AG04449 (cell line): ENCODE data around the gene COPG1.

Experiments used
- CTCF ChIA-PET: fragments of 350-600 bp; formaldehyde crosslinking; extraction: SDS; loops from one replicate; lab custom pipeline; 2021; ENCODE audit warnings: antibody characterized with exemption; lab: Yijun Ruan, JAX
- POLR2A ChIA-PET: fragments of 400-600, 350-600 bp; formaldehyde crosslinking; extraction: SDS; loops from one replicate; lab custom pipeline; 2020; ENCODE audit warnings: antibody characterized with exemption, inconsistent platforms; lab: Yijun Ruan, JAX
- DNase-seq: peaks from one replicate; pipeline ENCODE4 v3.0.0-alpha.2; 2010; ENCODE audit warnings: low read depth, low spot score
- H3K4me3 ChIP-seq: 2 replicates; pipeline ENCODE4 v1.5.1; 2011; ENCODE audit warnings: low read depth, mild to moderate bottlenecking, control low read depth, low read length
- TF ChIP-seq, protein P1 (sequence below): IDR thresholded peaks from one replicate; pipeline ENCODE4 v1.5.1; 2011; ENCODE audit warnings: mild to moderate bottlenecking, moderate library complexity, low read length, control low read depth, inconsistent platforms; ENCODE audit not compliant: insufficient read depth; ENCODE audit errors: missing control alignments

The COPG1 gene

DNA sequence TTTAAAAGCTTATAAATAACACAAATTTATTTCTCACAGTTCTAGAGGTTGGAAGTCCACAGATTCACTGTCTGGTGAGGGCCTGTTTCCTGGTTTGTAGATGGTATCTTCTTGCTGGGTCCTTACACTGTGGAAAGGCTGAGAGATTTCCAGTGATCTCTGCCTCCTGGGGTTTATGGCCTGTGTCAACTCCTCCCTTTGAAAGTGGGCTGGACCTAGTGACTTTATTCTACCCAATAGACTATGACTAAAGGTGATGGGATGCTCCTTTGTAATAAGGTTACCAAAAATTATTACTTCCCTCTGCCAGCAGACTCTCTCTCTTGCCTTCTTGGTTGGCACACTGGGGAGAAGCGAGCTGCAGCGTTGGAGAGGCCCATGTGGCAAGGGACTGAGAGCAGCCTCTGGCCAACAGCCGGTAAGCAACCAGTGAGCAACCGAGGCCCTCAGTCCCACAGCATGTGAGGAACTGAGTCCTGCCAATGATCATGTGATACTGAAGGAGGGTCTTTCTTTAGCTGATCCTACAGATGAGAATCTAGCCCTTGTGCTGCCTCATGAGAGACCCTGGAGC, 14.0 kb upstream of the COPG1 start:
- CTCF ChIA-PET = interaction anchor here (0.9 to 8.8 kb wide), 3 partner anchors 11 to 264 kb away, joined by 3 to 81 read pairs (median 4); partner anchors contain the start of gene COPG1
- TF ChIP-seq, protein P1, sequence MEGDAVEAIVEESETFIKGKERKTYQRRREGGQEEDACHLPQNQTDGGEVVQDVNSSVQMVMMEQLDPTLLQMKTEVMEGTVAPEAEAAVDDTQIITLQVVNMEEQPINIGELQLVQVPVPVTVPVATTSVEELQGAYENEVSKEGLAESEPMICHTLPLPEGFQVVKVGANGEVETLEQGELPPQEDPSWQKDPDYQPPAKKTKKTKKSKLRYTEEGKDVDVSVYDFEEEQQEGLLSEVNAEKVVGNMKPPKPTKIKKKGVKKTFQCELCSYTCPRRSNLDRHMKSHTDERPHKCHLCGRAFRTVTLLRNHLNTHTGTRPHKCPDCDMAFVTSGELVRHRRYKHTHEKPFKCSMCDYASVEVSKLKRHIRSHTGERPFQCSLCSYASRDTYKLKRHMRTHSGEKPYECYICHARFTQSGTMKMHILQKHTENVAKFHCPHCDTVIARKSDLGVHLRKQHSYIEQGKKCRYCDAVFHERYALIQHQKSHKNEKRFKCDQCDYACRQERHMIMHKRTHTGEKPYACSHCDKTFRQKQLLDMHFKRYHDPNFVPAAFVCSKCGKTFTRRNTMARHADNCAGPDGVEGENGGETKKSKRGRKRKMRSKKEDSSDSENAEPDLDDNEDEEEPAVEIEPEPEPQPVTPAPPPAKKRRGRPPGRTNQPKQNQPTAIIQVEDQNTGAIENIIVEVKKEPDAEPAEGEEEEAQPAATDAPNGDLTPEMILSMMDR = no peak
- H3K4me3 ChIP-seq = no peak overlapping the region
- POLR2A ChIA-PET = interaction anchor here (1.1 kb wide), 1 partner anchor 10 kb away, joined by 4 read pairs; no protein-coding TSS in a partner anchor
- DNase-seq = no peak

DNA sequence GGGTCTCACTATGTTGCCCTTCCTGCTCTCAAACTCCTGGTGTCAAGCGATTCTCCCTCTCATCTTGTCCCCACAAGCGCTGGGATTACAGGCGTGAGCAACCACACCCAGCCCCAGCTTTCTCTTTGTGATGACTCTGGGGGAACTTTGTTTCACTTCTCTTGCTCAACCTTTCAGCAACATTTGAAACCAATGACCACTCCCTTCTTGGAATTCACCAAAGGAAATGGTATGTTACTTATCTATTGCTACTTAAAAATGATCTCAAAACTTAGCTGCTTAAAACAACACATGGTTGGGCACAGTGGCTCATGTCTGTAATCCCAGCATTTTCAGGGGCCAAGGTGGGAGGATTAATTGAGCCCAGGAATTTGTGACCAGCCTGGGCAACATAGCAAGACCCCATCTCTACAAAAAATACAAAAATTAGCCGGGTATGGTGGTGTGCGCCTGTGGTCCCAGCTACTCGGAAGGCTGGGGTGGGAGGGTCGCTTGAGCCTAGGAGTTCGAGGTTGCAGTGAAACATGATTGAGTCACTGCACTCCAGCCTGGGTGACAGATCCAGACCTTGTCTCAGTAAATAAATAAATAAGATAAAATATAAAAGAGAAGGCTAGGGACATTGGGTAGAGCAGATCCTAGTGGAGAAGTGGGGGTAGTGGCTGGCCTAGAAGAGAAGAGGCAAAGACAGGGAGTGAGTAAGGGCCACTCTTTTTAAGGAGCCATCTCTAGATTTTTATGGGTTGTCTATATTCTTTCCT, 10.3 kb upstream of the COPG1 start:
- H3K4me3 ChIP-seq = no peak overlapping the region
- ChIA-PET CTCF (interaction anchor here (0.9 to 2.8 kb wide), 3 partner anchors 13 to 269 kb away, joined by 4 to 12 read pairs (median 6); no protein-coding TSS in a partner anchor), POLR2A (interaction anchor here (0.9 kb wide), 1 partner anchor 14 kb away, joined by 3 read pairs; no protein-coding TSS in a partner anchor)
- TF ChIP-seq, protein P1 = no peak
- DNase-seq = no peak

DNA sequence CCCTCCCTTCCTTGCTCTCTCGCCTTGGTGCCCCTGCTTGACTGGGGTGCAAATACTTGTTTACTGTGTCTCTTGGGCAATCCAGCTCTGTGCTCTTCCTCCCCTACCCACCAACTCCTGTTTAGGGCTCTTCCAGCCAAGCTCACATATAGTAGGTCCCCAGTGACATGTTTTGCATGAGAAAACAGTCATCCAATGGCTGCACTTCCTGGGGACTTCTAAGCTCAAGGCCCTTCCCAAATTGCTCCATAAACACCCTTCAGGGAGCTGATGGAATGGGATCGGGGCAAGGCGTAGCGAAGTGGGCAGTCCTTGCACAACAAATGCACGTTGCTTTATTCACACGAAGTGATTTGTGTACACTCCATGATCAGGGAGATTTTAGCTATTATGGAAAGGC, 9.4 kb upstream of the COPG1 start:
- POLR2A ChIA-PET = interaction anchor here (0.8 to 0.9 kb wide), 2 partner anchors 10 to 15 kb away, joined by 3 read pairs; partner anchors contain the start of gene COPG1
- TF ChIP-seq, protein P1 = no peak
- H3K4me3 ChIP-seq = no peak overlapping the region
- CTCF ChIA-PET = interaction anchor here (1.5 to 2.8 kb wide), 3 partner anchors 9 to 269 kb away, joined by 3 to 16 read pairs (median 12); partner anchors contain the start of gene COPG1
- no peak for DNase-seq

DNA sequence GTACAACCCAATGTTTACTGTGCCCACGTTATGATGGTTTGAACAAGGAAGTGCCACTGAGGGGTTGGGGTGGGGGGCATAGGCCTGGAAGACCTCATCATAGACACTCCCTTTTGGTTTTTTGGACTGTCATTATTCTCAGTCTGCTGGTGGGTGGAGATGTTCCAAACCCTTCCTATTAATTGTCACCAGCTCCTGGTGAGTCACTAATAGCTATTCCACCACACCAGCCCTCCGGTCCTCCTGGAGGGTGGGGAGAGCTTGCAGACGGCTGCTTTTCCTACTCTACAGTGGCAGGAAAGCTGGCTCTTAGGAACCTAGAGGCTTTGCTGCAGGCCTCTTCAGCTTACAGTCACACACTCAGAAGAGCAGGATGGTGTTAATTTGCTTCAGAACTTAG, 9.0 kb upstream of the COPG1 start:
- POLR2A ChIA-PET = interaction anchor here (0.6 to 0.8 kb wide), 2 partner anchors 9 to 79 kb away, joined by 3 read pairs; partner anchors contain the start of gene COPG1
- TF ChIP-seq, protein P1 = no peak
- CTCF ChIA-PET = interaction anchor here (0.6 to 2.8 kb wide), 4 partner anchors 9 to 269 kb away, joined by 3 to 16 read pairs (median 8); partner anchors contain the start of gene COPG1
- H3K4me3 ChIP-seq = no peak overlapping the region
- no peak for DNase-seq

DNA sequence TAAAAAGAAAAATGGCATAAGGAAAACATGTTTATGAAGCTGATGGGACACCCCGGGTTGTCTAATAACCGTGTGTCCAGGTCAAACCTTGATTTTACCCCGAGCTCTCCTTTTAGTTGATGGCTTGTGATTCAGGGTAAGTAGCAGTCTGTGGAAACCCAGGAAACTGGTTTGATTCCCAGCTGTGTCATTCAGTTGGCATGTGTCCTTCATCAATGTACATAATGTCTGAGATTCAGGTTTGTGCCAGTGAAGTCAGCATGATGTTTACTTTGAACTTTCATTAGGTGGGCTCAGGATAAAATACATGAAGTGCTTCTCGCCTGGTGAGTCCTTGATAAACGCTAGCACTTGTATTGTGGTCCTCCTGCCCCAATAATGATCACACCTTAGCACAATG, 4.3 kb upstream of the COPG1 start:
- TF ChIP-seq, protein P1 = no peak
- ChIA-PET POLR2A (interaction anchor here (0.9 to 1.3 kb wide), 3 partner anchors 61 to 100 kb away, joined by 3 to 5 read pairs (median 4); partner anchors contain the start of gene CNBP), CTCF (interaction anchor here (0.7 to 9.3 kb wide), 51 partner anchors 11 to 295 kb away, joined by 3 to 216 read pairs (median 5); partner anchors contain the start of genes CNBP and RAB43)
- DNase-seq = no peak
- H3K4me3 ChIP-seq = no peak overlapping the region
